Kidney (tissue), 14 donors: Measurements from ENCODE around the gene TRDMT1. TPM values are rescaled to one million over a fixed set of nuclear protein-coding genes. Genes with fewer than 3 reads are reported as not detected.

Experiments used
- DNase-seq, 5 donors: peaks; one replicate each; pipeline ENCODE4 v3.0.0-alpha.2; 2013 to 2020
- FAIRE-seq: peaks from 2 replicates; lab custom pipeline; 2012; peaks lifted over from hg19 to GRCh38; lab: Jason Lieb, UNC
- H3K27ac ChIP-seq, 2 donors: one replicate each; pipeline ENCODE4 v1.7.0; 2013; ENCODE audit warnings: low read depth in 2 of 2, low read length in 2 of 2, inconsistent platforms in 1 of 2
- H3K27me3 ChIP-seq: one replicate; pipeline ENCODE4 v1.7.1; 2013; ENCODE audit warnings: low read length, inconsistent platforms; ENCODE audit not compliant: control insufficient read depth, insufficient read depth
- H3K36me3 ChIP-seq, 3 donors: one replicate each; pipeline versions ENCODE4 v1.7.0 to v1.7.1; 2013; ENCODE audit warnings: low read length in 3 of 3, control low read depth in 1 of 3, inconsistent platforms in 1 of 3; ENCODE audit not compliant: insufficient read depth in 3 of 3, control insufficient read depth in 2 of 3
- H3K4me1 ChIP-seq, 3 donors: one replicate each; pipeline versions ENCODE4 v1.7.0 to v1.7.1; 2013; ENCODE audit warnings: low read length in 3 of 3, inconsistent platforms in 1 of 3, low read depth in 1 of 3; ENCODE audit not compliant: control insufficient read depth in 2 of 3, insufficient read depth in 2 of 3
- H3K4me3 ChIP-seq, 3 donors: one replicate each; pipeline versions ENCODE4 v1.7.0 to v1.8.1; 2013; ENCODE audit warnings: low read length in 3 of 3, control low read depth in 1 of 3, inconsistent platforms in 1 of 3
- H3K9ac ChIP-seq, 3 donors: one replicate each; pipeline versions ENCODE4 v1.7.0 to v1.7.1; 2013; ENCODE audit warnings: low read length in 3 of 3, control low read depth in 1 of 3, inconsistent platforms in 1 of 3
- H3K9me3 ChIP-seq, 3 donors: one replicate each; pipeline versions ENCODE4 v1.7.0 to v1.7.1; 2013; ENCODE audit warnings: low read length in 3 of 3, control low read depth in 1 of 3, inconsistent platforms in 1 of 3; ENCODE audit not compliant: control insufficient read depth in 2 of 3, insufficient read depth in 1 of 3
- CTCF ChIP-seq: IDR thresholded peaks from 3 replicates; pipeline ENCODE4 v1.5.1; 2012; ENCODE audit warnings: mild to moderate bottlenecking, moderate library complexity, borderline replicate concordance; ENCODE audit not compliant: insufficient read depth; ENCODE audit errors: extremely low read depth
- intact Hi-C: fragments of 100-400 bp; cut with DNase I; formaldehyde crosslinking; loops from one replicate; pipeline ENCODE4 v1.11.1; 2022
- polyA plus RNA-seq: library from polyadenylated mRNA; stranded (reverse); fragments of 350-450 nt; fragmentation: Illumina TruSeq; extraction: RNeasy Lipid Tissue Mini Kit (QIAGEN cat#74804); gene quantifications from one replicate; pipeline ENCODE4 v1.2.3, GENCODE V29; 2014; ENCODE audit warnings: low read depth, low replicate concordance; ENCODE audit not compliant: insufficient read depth
- total RNA-seq: library from RNA; stranded (reverse); fragmentation: NEBNext Ultra II Directional; extraction: Animal tissue kit (Norgen Biotek cat#: 25700); gene quantifications from one replicate; pipeline ENCODE4 v1.2.1, GENCODE V29; 2021
- donor health status: control.
- donor health status: control.
- donor health status: control.
- donor health status: control.
- donor health status: control.
- donor health status: DM: yes; HTN: yes; CAD: no.
- donor health status: Normal renal cell carcinoma (clear cell type).

The TRDMT1 gene
- total and polyA plus RNA-seq, 2 donors from 2014 or later: 2.0 to 11.0 TPM

GRCh38 chr10:17178006-17178405 lies 23.5 kb downstream of the TRDMT1 start:
- H3K27me3 ChIP-seq: no peaks in the 10 kb centered on the region
- H3K9me3 ChIP-seq: no peaks in the 10 kb centered on the region
- H3K9ac ChIP-seq: no peak overlapping the region
- H3K36me3 ChIP-seq: no peaks in the 10 kb centered on the region
- no peak overlapping the region for H3K4me3 ChIP-seq
- peak; percentile 10 for TF ChIP-seq CTCF
- DNase-seq: no peak
- intact Hi-C loops: no loop called here
- peak; percentile 61 for FAIRE-seq
- H3K4me1 ChIP-seq: peaks cover 0 to 15% (median 4%) of the 10 kb centered on the region in 3 donors
- H3K27ac ChIP-seq: no peak overlapping the region

- Histone ChIP-seq H3K9ac (no peak overlapping the region), H3K4me3 (no peak overlapping the region), H3K36me3 (no peaks in the 10 kb centered on the region), H3K27me3 (no peaks in the 10 kb centered on the region), H3K4me1 (peaks cover 0 to 10% (median 3%) of the 10 kb centered on the region in 3 donors), H3K27ac (no peak overlapping the region), H3K9me3 (no peaks in the 10 kb centered on the region)
- FAIRE-seq (no peak), DNase-seq (no peak)
- intact Hi-C loops: no loop called here
- no peak for TF ChIP-seq CTCF
These were observed 24.5 kb downstream of the TRDMT1 start for GRCh38 chr10:17177014-17177413.

GRCh38 chr10:17176091-17176490 lies 25.4 kb downstream of the TRDMT1 start:
- Histone ChIP-seq H3K4me1 (peaks cover 0 to 9% (median 0%) of the 10 kb centered on the region in 3 donors), H3K36me3 (no peaks in the 10 kb centered on the region), H3K27me3 (no peaks in the 10 kb centered on the region), H3K27ac (no peak overlapping the region), H3K4me3 (no peak overlapping the region), H3K9me3 (no peaks in the 10 kb centered on the region), H3K9ac (peak overlapping the region in 1 of 3 donors; percentile 56)
- intact Hi-C loops: no loop called here
- FAIRE-seq: no peak
- DNase-seq: no peak
- TF ChIP-seq CTCF: no peak

GRCh38 chr10:17175551-17175950 lies 25.9 kb downstream of the TRDMT1 start:
- Histone ChIP-seq H3K27ac (peak overlapping the region; percentile 10 to 42), H3K9ac (peak overlapping the region in 1 of 3 donors; percentile 56), H3K4me3 (peak overlapping the region in 1 of 3 donors; percentile 54), H3K36me3 (no peaks in the 10 kb centered on the region), H3K4me1 (peaks cover 0 to 9% (median 0%) of the 10 kb centered on the region in 3 donors), H3K27me3 (no peaks in the 10 kb centered on the region), H3K9me3 (no peaks in the 10 kb centered on the region)
- no peak for TF ChIP-seq CTCF
- no peak for DNase-seq
- intact Hi-C loops: no loop called here
- FAIRE-seq: no peak
